OCI-LY7 (cell line): ENCODE data around the gene TMEM14A. TPM values are rescaled to one million over a fixed set of nuclear protein-coding genes. Genes with fewer than 3 reads are reported as not detected.

Source experiments
- BruUV-seq: library from RNA; stranded (reverse); fragments of 400-500 nt; replicated peaks from 2 replicates; lab custom pipeline; 2021; lab: Mats Ljungman, UMichigan
- CTCF ChIA-PET: fragments of 300-600 bp; sonication (Branson Sonifier 250); formaldehyde crosslinking; loops from one replicate; lab custom pipeline; 2022; ENCODE audit warnings: antibody characterized with exemption; ENCODE audit not compliant: unreplicated experiment; lab: Charles Lee
- POLR2A ChIA-PET: fragments of 300-600 bp; sonication (Branson Sonifier 250); formaldehyde crosslinking; loops from one replicate; lab custom pipeline; 2022; ENCODE audit warnings: antibody characterized with exemption; lab: Charles Lee
- DNase-seq: peaks from one replicate; pipeline ENCODE4 v3.0.0-alpha.2; 2015; ENCODE audit warnings: low spot score
- H2AFZ ChIP-seq: fragments of 200-600 bp; sonication (generic), shearing (Covaris generic); 2 replicates; pipeline ENCODE4 v1.6.1; 2014; ENCODE audit warnings: mild to moderate bottlenecking, antibody characterized with exemption, low read length, moderate library complexity
- H3K27ac ChIP-seq: fragments of 200-600 bp; sonication (generic); 2 replicates; pipeline ENCODE4 v1.5.1; 2014; ENCODE audit warnings: mixed run types, low read depth, mild to moderate bottlenecking, moderate library complexity, low read length, inconsistent platforms; ENCODE audit not compliant: poor library complexity, severe bottlenecking
- H3K36me3 ChIP-seq: fragments of 200-600 bp; sonication (generic); 2 replicates; pipeline ENCODE4 v1.6.1; 2014; ENCODE audit warnings: mild to moderate bottlenecking, antibody characterized with exemption, low read length, moderate library complexity, mixed read lengths; ENCODE audit not compliant: insufficient read depth
- H3K4me1 ChIP-seq: fragments of 200-600 bp; sonication (generic); 2 replicates; pipeline ENCODE4 v1.5.1; 2014; ENCODE audit warnings: mild to moderate bottlenecking, low read length; ENCODE audit not compliant: insufficient read depth, poor library complexity, severe bottlenecking
- H3K4me2 ChIP-seq: fragments of 200-600 bp; sonication (generic); 2 replicates; pipeline ENCODE4 v1.6.1; 2014; ENCODE audit warnings: mild to moderate bottlenecking, low read length
- H3K4me3 ChIP-seq: fragments of 200-600 bp; sonication (generic); 2 replicates; pipeline ENCODE4 v1.5.1; 2014; ENCODE audit warnings: mild to moderate bottlenecking, low read depth, low read length; ENCODE audit not compliant: poor library complexity, severe bottlenecking
- H3K79me2 ChIP-seq: fragments of 200-600 bp; sonication (generic); 2 replicates; pipeline ENCODE4 v1.6.1; 2016; ENCODE audit warnings: low read depth, mild to moderate bottlenecking, low read length, moderate library complexity, mixed read lengths; ENCODE audit not compliant: insufficient read depth
- H3K9me2 ChIP-seq: fragments of 200-600 bp; sonication (generic); 2 replicates; pipeline ENCODE4 v1.6.1; 2016; ENCODE audit warnings: mild to moderate bottlenecking, low read length, mixed read lengths; ENCODE audit not compliant: insufficient read depth
- H3K9me3 ChIP-seq: fragments of 200-600 bp; sonication (generic); 2 replicates; pipeline ENCODE4 v1.6.1; 2014; ENCODE audit warnings: mild to moderate bottlenecking, mixed run types, low read length, mixed read lengths
- H4K20me1 ChIP-seq: fragments of 200-600 bp; sonication (generic); 2 replicates; pipeline ENCODE4 v1.6.1; 2014; ENCODE audit warnings: mild to moderate bottlenecking, antibody characterized with exemption, low read length, moderate library complexity, mixed read lengths; ENCODE audit not compliant: insufficient read depth
- EZH2phosphoT487 ChIP-seq: fragments of 200-600 bp; sonication (generic); IDR thresholded peaks from 2 replicates; pipeline ENCODE4 v1.6.1; 2018; ENCODE audit warnings: low read depth, borderline replicate concordance, mild to moderate bottlenecking, mixed run types, antibody characterized with exemption, low read length, moderate library complexity, mixed read lengths
- intact Hi-C: fragments of 100-400 bp; cut with micrococcal nuclease; formaldehyde crosslinking; loops from one replicate; pipeline ENCODE4 v1.10.0; 2022; ENCODE audit not compliant: unreplicated experiment
- total RNA-seq, 2 experiments: library from RNA; depleted of rRNA in 1 of 2; stranded (reverse); fragments of >200 nt in 1 of 2; shearing (Covaris generic) in 1 of 2; gene quantifications; 2 replicates each; pipeline ENCODE4 v1.2.3, GENCODE V29; 2014 to 2022
- TF ChIP-seq, protein P1 (sequence below): fragments of 200-600 bp; sonication (generic); conservative IDR thresholded peaks from 2 replicates; pipeline ENCODE4 v1.5.1; 2014; ENCODE audit warnings: mild to moderate bottlenecking, antibody characterized with exemption, low read length, moderate library complexity, mixed read lengths

Gene TMEM14A
- total RNA-seq, 2 experiments from 2014 or later = 17.8 to 32.7 TPM

DNA sequence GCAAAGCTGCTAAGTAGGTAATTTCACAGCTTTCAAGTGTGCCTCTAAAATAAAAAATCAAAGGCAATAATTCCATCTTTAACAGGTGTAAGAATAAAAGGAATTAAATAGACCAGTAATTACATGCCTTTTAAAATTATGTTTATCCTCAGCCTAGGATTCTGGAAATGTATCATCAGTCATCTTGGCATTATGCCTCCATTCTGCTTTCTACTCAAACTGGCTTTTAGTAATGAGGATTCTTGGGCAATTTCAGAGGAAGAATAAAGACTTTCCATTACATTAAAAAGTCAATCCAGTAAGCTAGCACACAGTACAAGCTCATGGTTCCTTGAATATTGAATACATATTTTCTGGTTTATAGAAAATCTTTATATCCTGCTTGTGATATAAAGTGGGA is 47.6 kb downstream of the TMEM14A start:
- no TSS peak for BruUV-seq
- Histone ChIP-seq H3K4me3 (no peak overlapping the region), H3K9me3 (no peaks in the 10 kb centered on the region), H4K20me1 (no peaks in the 10 kb centered on the region), H3K36me3 (no peaks in the 10 kb centered on the region), H3K27ac (no peak overlapping the region), H3K4me1 (no peaks in the 10 kb centered on the region), H2AFZ (no peak overlapping the region), H3K9me2 (no peaks in the 10 kb centered on the region), H3K4me2 (no peak overlapping the region), H3K79me2 (no peaks in the 10 kb centered on the region)
- ChIA-PET POLR2A (interaction anchor here (0.6 to 1.3 kb wide), 4 partner anchors 12 to 292 kb away, joined by 3 to 5 read pairs (median 4); no protein-coding TSS in a partner anchor), CTCF (no interaction called here)
- TF ChIP-seq, protein P1, sequence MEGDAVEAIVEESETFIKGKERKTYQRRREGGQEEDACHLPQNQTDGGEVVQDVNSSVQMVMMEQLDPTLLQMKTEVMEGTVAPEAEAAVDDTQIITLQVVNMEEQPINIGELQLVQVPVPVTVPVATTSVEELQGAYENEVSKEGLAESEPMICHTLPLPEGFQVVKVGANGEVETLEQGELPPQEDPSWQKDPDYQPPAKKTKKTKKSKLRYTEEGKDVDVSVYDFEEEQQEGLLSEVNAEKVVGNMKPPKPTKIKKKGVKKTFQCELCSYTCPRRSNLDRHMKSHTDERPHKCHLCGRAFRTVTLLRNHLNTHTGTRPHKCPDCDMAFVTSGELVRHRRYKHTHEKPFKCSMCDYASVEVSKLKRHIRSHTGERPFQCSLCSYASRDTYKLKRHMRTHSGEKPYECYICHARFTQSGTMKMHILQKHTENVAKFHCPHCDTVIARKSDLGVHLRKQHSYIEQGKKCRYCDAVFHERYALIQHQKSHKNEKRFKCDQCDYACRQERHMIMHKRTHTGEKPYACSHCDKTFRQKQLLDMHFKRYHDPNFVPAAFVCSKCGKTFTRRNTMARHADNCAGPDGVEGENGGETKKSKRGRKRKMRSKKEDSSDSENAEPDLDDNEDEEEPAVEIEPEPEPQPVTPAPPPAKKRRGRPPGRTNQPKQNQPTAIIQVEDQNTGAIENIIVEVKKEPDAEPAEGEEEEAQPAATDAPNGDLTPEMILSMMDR = no peak
- no peak for TF ChIP-seq EZH2phosphoT487
- no peak for DNase-seq
- intact Hi-C loops = no loop called here

DNA sequence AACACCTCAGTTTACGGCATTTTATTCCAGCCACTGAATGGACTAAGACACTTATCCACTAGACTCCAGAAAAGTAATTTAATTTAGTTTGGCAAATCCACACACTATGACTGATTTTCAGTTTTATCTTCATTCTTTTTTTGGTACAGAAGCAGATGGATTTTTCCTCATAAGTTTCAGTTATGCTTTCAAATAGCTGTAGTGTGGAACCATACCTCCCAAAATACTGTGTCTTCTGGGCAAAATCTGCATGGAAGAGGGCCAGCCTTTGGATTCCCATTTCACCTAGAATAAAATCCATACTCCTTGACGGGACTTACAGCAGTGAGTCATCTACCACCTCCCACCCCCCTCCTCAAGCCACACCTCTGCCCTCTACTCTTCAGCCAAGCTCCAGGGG is 49.4 kb downstream of the TMEM14A start:
- Histone ChIP-seq H3K9me2 (no peaks in the 10 kb centered on the region), H3K4me2 (no peak overlapping the region), H3K36me3 (no peaks in the 10 kb centered on the region), H3K79me2 (no peaks in the 10 kb centered on the region), H3K4me1 (no peaks in the 10 kb centered on the region), H4K20me1 (no peaks in the 10 kb centered on the region), H3K4me3 (no peak overlapping the region), H3K9me3 (no peaks in the 10 kb centered on the region), H3K27ac (no peak overlapping the region), H2AFZ (no peak overlapping the region)
- BruUV-seq = no TSS peak
- TF ChIP-seq EZH2phosphoT487 = no peak
- TF ChIP-seq, protein P1 = no peak
- ChIA-PET CTCF (no interaction called here), POLR2A (no interaction called here)
- DNase-seq = no peak
- intact Hi-C loops = loop anchor here (5.0 kb wide), 1 partner anchor 757 kb away; no protein-coding TSS in a partner anchor

DNA sequence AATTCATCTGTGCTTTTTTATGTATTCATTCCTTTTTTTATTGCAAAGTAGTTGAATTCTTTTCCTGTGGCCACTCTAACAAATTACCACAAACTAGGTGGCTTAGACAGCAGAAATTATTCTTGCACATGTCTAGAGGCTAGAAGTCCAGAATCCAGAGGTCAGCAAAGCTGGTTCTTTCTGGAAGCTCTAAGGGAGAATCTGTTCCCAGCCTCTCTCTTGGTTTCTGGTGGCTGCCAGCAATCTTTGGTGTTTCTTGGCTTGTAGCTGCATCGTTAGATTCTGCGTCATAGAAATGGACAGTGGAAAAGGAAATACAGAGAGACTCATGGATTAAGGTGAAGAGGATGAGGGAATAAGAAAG is 53.1 kb downstream of the TMEM14A start:
- Histone ChIP-seq H3K4me1 (no peaks in the 10 kb centered on the region), H4K20me1 (no peaks in the 10 kb centered on the region), H3K36me3 (no peaks in the 10 kb centered on the region), H3K9me2 (no peaks in the 10 kb centered on the region), H3K4me3 (no peak overlapping the region), H3K27ac (no peak overlapping the region), H2AFZ (no peak overlapping the region), H3K79me2 (no peaks in the 10 kb centered on the region), H3K4me2 (no peak overlapping the region), H3K9me3 (no peaks in the 10 kb centered on the region)
- no TSS peak for BruUV-seq
- intact Hi-C loops = loop anchor here (5.0 kb wide), 1 partner anchor 753 kb away; no protein-coding TSS in a partner anchor
- no peak for TF ChIP-seq EZH2phosphoT487
- TF ChIP-seq, protein P1 = no peak
- no peak for DNase-seq
- ChIA-PET POLR2A (no interaction called here), CTCF (no interaction called here)
